H9 (cell line): ENCODE results near the gene UBXN11. TPM values are rescaled to one million over a fixed set of nuclear protein-coding genes. Genes with fewer than 3 reads are reported as not detected.

Experiments
- DNase-seq: peaks from one replicate; pipeline ENCODE4 v3.0.0-alpha.2; 2017
- H2AFZ ChIP-seq: one replicate; pipeline ENCODE4 v1.6.1; 2013; ENCODE audit warnings: mild to moderate bottlenecking, low read length, control low read depth, moderate library complexity
- H2AK5ac ChIP-seq: 2 replicates; pipeline ENCODE4 v1.6.1; 2013; ENCODE audit warnings: low read length, control low read depth, mixed read lengths; ENCODE audit not compliant: insufficient read length
- H2BK120ac ChIP-seq: one replicate; pipeline ENCODE4 v1.6.1; 2013; ENCODE audit warnings: low read depth, mild to moderate bottlenecking, low read length, control low read depth, inconsistent platforms; ENCODE audit not compliant: poor library complexity, severe bottlenecking
- H2BK12ac ChIP-seq: 2 replicates; pipeline ENCODE4 v1.6.1; 2013; ENCODE audit warnings: low read length, control low read depth, mixed read lengths, low read depth; ENCODE audit not compliant: insufficient read length
- H2BK15ac ChIP-seq: 2 replicates; pipeline ENCODE4 v1.6.1; 2013; ENCODE audit warnings: low read depth, low read length, control low read depth
- H2BK20ac ChIP-seq: one replicate; pipeline ENCODE4 v1.6.1; 2013; ENCODE audit warnings: low read depth, mild to moderate bottlenecking, low read length, control low read depth, inconsistent platforms; ENCODE audit not compliant: poor library complexity, severe bottlenecking
- H2BK5ac ChIP-seq: 2 replicates; pipeline ENCODE4 v1.6.1; 2013; ENCODE audit warnings: low read length, control low read depth, mixed read lengths; ENCODE audit not compliant: insufficient read length
- H3K14ac ChIP-seq: 2 replicates; pipeline ENCODE4 v1.6.1; 2013; ENCODE audit warnings: low read length, control low read depth; ENCODE audit not compliant: insufficient read depth
- H3K18ac ChIP-seq: 2 replicates; pipeline ENCODE4 v1.6.1; 2013; ENCODE audit warnings: low read depth, mild to moderate bottlenecking, mixed read lengths, low read length, control low read depth; ENCODE audit not compliant: insufficient read length
- H3K23ac ChIP-seq: 2 replicates; pipeline ENCODE4 v1.6.1; 2013; ENCODE audit warnings: low read length, control low read depth, mixed read lengths, low read depth; ENCODE audit not compliant: insufficient read length
- H3K23me2 ChIP-seq: 2 replicates; pipeline ENCODE4 v1.6.1; 2013; ENCODE audit warnings: low read depth, mild to moderate bottlenecking, mixed read lengths, low read length, control low read depth; ENCODE audit not compliant: insufficient read length, poor library complexity, severe bottlenecking
- H3K27ac ChIP-seq: 2 replicates; pipeline ENCODE4 v1.5.1; 2013; ENCODE audit warnings: low read length, control low read depth, mixed read lengths, low read depth; ENCODE audit not compliant: insufficient read length
- H3K27me3 ChIP-seq: 2 replicates; pipeline ENCODE4 v1.6.1; 2013; ENCODE audit warnings: low read length, control low read depth, inconsistent platforms; ENCODE audit not compliant: insufficient read depth
- H3K4ac ChIP-seq: 2 replicates; pipeline ENCODE4 v1.6.1; 2013; ENCODE audit warnings: low read depth, mild to moderate bottlenecking, control low read depth, inconsistent platforms, low read length, moderate library complexity
- H3K4me1 ChIP-seq: 2 replicates; pipeline ENCODE4 v1.6.1; 2013; ENCODE audit warnings: low read length, control low read depth, inconsistent platforms; ENCODE audit not compliant: insufficient read depth
- H3K4me2 ChIP-seq: 2 replicates; pipeline ENCODE4 v1.6.1; 2013; ENCODE audit warnings: low read length, control low read depth, mixed read lengths; ENCODE audit not compliant: insufficient read length, insufficient read depth
- H3K56ac ChIP-seq: 2 replicates; pipeline ENCODE4 v1.6.1; 2013; ENCODE audit warnings: low read depth, mild to moderate bottlenecking, mixed read lengths, low read length, control low read depth; ENCODE audit not compliant: insufficient read length
- H3K79me1 ChIP-seq: 2 replicates; pipeline ENCODE4 v1.6.1; 2013; ENCODE audit warnings: low read depth, mild to moderate bottlenecking, moderate library complexity, low read length, control low read depth, inconsistent platforms; ENCODE audit not compliant: insufficient read depth, poor library complexity, severe bottlenecking
- H3K79me2 ChIP-seq: 2 replicates; pipeline ENCODE4 v1.6.1; 2013; ENCODE audit warnings: low read length, control low read depth, inconsistent platforms; ENCODE audit not compliant: insufficient read depth
- H3K9ac ChIP-seq: 2 replicates; pipeline ENCODE4 v1.6.1; 2013; ENCODE audit warnings: low read length, control low read depth, mixed read lengths; ENCODE audit not compliant: insufficient read length; ENCODE audit errors: extremely low read depth
- H3K9me3 ChIP-seq: one replicate; pipeline ENCODE4 v1.6.1; 2013; ENCODE audit warnings: low read depth, low read length, inconsistent platforms; ENCODE audit not compliant: control insufficient read depth
- H3T11ph ChIP-seq: one replicate; pipeline ENCODE4 v1.6.1; 2013; ENCODE audit warnings: mild to moderate bottlenecking, low read length, control low read depth, inconsistent platforms
- H4K20me1 ChIP-seq: one replicate; pipeline ENCODE4 v1.6.1; 2013; ENCODE audit not compliant: control insufficient read depth, insufficient read length, insufficient read depth
- H4K5ac ChIP-seq: 2 replicates; pipeline ENCODE4 v1.6.1; 2013; ENCODE audit warnings: low read depth, mild to moderate bottlenecking, mixed read lengths, low read length, control low read depth; ENCODE audit not compliant: insufficient read length
- H4K8ac ChIP-seq: replicated peaks from 2 replicates; pipeline ENCODE4 v1.6.1; 2013; ENCODE audit warnings: low read length, control low read depth, mixed read lengths, low read depth; ENCODE audit not compliant: insufficient read length
- H4K91ac ChIP-seq: 2 replicates; pipeline ENCODE4 v1.6.1; 2013; ENCODE audit warnings: low read depth, mild to moderate bottlenecking, moderate library complexity, mixed read lengths, low read length, control low read depth; ENCODE audit not compliant: insufficient read length
- H3K27ac Mint-ChIP-seq, 3 experiments: 2 replicates in 2 of 3; 3 replicates in 1 of 3; pipeline ENCODE4 v1.8.0; 2020 to 2021; ENCODE audit warnings: mixed read lengths in 3 of 3, mild to moderate bottlenecking in 1 of 3, moderate library complexity in 1 of 3
- H3K27me3 Mint-ChIP-seq: 2 replicates; pipeline ENCODE4 v1.8.0; 2021; ENCODE audit warnings: low read depth, mild to moderate bottlenecking, moderate library complexity, mixed read lengths
- H3K36me3 Mint-ChIP-seq, 3 experiments: 2 replicates in 2 of 3; 3 replicates in 1 of 3; pipeline ENCODE4 v1.8.0; 2020 to 2021; ENCODE audit warnings: low read depth in 3 of 3, mixed read lengths in 3 of 3; ENCODE audit not compliant: insufficient read depth in 1 of 3
- H3K4me1 Mint-ChIP-seq, 2 experiments: 2 replicates each; pipeline ENCODE4 v1.8.0; 2020; ENCODE audit warnings: mixed read lengths in 2 of 2
- H3K4me3 Mint-ChIP-seq, 2 experiments: 2 replicates in 1 of 2; 3 replicates in 1 of 2; pipeline ENCODE4 v1.8.0; 2020 to 2021; ENCODE audit warnings: mild to moderate bottlenecking in 2 of 2, mixed read lengths in 2 of 2, moderate library complexity in 1 of 2
- H3K9me3 Mint-ChIP-seq, 2 experiments: 2 replicates in 1 of 2; 3 replicates in 1 of 2; pipeline ENCODE4 v1.8.0; 2020; ENCODE audit warnings: mild to moderate bottlenecking in 2 of 2, mixed read lengths in 2 of 2, moderate library complexity in 1 of 2
- CTCF ChIP-seq: fragments of 200-600 bp; sonication (generic); conservative IDR thresholded peaks from 3 replicates; pipeline ENCODE4 v1.8.0; 2021; ENCODE audit warnings: antibody characterized with exemption, mild to moderate bottlenecking
- WGBS: extraction: QIAGEN DNeasy Blood & Tissue Kit; methylation state at CpG from one replicate; pipeline ENCODE4 v1.1.7; 2013; ENCODE audit warnings: missing lambda C conversion rate, low lambda C conversion rate, mixed read lengths; ENCODE audit not compliant: insufficient read length; ENCODE audit errors: extremely low coverage; 5-methylcytosine and 5-hydroxymethylcytosine counted together
- total RNA-seq: library from RNA; stranded (reverse); gene quantifications from 2 replicates; pipeline ENCODE4 v1.2.1, GENCODE V29; 2021

Gene UBXN11
- total RNA-seq, 1 experiment from 2014 or later: 13.7 TPM

- no peak overlapping the region for H3K23ac ChIP-seq
- Mint-ChIP-seq H3K36me3 (peaks cover 61 to 88% (median 86%) of the 10 kb centered on the region in 3 experiments), H3K4me1 (no peaks in the 10 kb centered on the region), H3K9me3 (no peaks in the 10 kb centered on the region; a peak in 1 of 5 replicates), H3K27ac (no peak overlapping the region), H3K4me3 (no peak overlapping the region), H3K27me3 (no peaks in the 10 kb centered on the region)
- H3K79me1 ChIP-seq: no peaks in the 10 kb centered on the region
- no peak overlapping the region for H3K4me2 ChIP-seq
- no peak overlapping the region for H2BK12ac ChIP-seq
- no peaks in the 10 kb centered on the region for H3K9me3 ChIP-seq
- no peak overlapping the region for H3T11ph ChIP-seq
- H4K8ac ChIP-seq: no peak overlapping the region
- no peak overlapping the region for H2BK20ac ChIP-seq
- H4K5ac ChIP-seq: no peak overlapping the region
- no peak overlapping the region for H2BK15ac ChIP-seq
- H4K91ac ChIP-seq: no peak overlapping the region
- no peak overlapping the region for H2AFZ ChIP-seq
- H3K27me3 ChIP-seq: no peaks in the 10 kb centered on the region
- no CpG with 5 or more reads among the region's 2 CpGs for WGBS
- H3K23me2 ChIP-seq: no peaks in the 10 kb centered on the region
- no peaks in the 10 kb centered on the region for H4K20me1 ChIP-seq
- no peak overlapping the region for H3K56ac ChIP-seq
- H3K18ac ChIP-seq: no peak overlapping the region
- no peak for TF ChIP-seq CTCF
- no peak for DNase-seq
- H2BK120ac ChIP-seq: no peak overlapping the region
- H3K4ac ChIP-seq: no peak overlapping the region
- H3K9ac ChIP-seq: no peak overlapping the region
- H3K79me2 ChIP-seq: no peaks in the 10 kb centered on the region
- no peak overlapping the region for H3K27ac ChIP-seq
- H2AK5ac ChIP-seq: no peak overlapping the region
- H3K14ac ChIP-seq: no peak overlapping the region
- H3K4me1 ChIP-seq: no peaks in the 10 kb centered on the region
- no peak overlapping the region for H2BK5ac ChIP-seq
These were observed 47.4 kb downstream of the UBXN11 start for GRCh38 chr1:26259005-26259404.
